ENCODE data around the gene SEC31A.

DNA sequence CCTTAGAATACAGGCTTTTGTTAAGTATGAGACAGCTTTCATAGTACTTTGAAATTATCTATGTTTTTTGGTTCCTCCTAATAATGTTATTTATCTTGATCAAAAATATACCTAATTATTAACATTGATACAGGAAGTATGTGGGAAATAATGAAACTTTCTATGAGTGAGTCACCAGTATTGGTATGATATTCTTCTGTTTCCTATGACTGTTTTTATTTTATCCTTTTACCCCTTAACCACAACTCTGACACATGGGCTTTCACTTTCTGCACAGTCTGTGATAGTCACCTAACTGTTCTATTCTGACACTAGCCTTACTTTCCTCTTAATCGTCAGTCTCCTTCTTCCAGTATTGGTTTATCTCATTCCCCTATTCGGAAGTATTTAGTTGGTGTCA lies 14.3 kb upstream of the SEC31A start:
- TF ChIP-seq, protein P1, sequence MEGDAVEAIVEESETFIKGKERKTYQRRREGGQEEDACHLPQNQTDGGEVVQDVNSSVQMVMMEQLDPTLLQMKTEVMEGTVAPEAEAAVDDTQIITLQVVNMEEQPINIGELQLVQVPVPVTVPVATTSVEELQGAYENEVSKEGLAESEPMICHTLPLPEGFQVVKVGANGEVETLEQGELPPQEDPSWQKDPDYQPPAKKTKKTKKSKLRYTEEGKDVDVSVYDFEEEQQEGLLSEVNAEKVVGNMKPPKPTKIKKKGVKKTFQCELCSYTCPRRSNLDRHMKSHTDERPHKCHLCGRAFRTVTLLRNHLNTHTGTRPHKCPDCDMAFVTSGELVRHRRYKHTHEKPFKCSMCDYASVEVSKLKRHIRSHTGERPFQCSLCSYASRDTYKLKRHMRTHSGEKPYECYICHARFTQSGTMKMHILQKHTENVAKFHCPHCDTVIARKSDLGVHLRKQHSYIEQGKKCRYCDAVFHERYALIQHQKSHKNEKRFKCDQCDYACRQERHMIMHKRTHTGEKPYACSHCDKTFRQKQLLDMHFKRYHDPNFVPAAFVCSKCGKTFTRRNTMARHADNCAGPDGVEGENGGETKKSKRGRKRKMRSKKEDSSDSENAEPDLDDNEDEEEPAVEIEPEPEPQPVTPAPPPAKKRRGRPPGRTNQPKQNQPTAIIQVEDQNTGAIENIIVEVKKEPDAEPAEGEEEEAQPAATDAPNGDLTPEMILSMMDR (IDR thresholded peaks at IDR 0.05; ENCODE audit: poor library complexity) = no peak
- TF ChIP-seq EZH2 (IDR thresholded peaks at IDR 0.05; ENCODE audit: borderline replicate concordance) = no peak
